SW480 (cell line): Measurements from ENCODE around the gene KIAA0513.
A peak's percentile ranks its signal among the peaks of the same experiment; 100 is the strongest.

Experiments used
- DNase-seq: peaks from one replicate; pipeline ENCODE4 v3.0.0-alpha.2; 2016; ENCODE audit warnings: low spot score

KIAA0513 gene

DNA sequence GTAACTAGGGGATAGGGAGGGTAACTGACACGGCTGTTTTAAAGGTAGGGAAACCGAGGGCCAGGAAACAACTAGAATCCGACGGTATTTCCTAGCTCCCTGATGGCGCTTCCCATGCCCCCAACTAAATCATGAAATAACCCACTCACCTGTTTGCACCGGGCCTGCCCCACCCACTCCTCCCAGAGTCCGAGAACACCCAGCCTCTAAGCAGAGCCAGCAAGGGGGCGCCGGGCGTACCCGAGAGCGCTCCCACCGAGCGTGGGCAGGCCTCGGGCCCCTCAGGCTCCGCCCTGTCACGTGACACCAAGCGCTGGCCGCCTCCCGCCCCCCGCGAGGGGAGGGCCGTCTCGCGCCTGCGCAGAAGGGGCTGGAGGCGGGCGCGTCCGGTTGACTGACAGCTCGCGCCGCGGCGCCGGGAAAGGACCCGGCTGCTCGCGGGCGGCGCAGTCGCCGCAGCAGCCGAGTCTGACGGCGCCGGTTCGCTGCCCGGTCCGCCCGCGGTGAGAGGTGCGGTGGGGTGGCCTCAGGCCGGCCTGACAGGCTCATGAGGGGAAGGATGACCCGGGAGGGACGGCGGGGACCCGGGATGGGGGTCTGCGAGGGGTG, at the start of gene KIAA0513:
Gene KIAA0513, plus strand, starts transcription at position 447 of the 609 bp plus-strand sequence. CDS start 39,277 bp downstream, outside the sequence.
- DNase-seq = peak; percentile 83

DNA sequence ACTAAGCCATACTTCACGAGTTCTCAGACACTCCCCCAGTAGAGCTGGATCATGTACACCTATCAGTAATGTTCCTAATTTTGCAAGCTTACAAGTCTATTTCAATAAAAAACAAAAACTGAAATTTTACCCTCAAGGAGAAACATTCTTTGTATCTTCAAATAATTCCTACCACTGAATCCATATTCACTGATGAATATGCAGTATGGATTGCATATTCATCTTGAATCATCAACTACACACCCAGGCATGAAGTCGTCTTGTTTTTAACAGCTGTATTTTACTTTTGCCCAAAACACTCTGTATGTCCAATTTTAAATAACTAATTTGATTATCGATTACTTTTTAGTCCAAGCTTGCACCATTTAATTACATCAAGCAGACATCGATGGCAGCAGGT, 48.1 kb upstream of the KIAA0513 start:
- no peak for DNase-seq

GRCh38 chr16:84982434-84982833, 45.2 kb upstream of the KIAA0513 start:
- DNase-seq = no peak

DNA sequence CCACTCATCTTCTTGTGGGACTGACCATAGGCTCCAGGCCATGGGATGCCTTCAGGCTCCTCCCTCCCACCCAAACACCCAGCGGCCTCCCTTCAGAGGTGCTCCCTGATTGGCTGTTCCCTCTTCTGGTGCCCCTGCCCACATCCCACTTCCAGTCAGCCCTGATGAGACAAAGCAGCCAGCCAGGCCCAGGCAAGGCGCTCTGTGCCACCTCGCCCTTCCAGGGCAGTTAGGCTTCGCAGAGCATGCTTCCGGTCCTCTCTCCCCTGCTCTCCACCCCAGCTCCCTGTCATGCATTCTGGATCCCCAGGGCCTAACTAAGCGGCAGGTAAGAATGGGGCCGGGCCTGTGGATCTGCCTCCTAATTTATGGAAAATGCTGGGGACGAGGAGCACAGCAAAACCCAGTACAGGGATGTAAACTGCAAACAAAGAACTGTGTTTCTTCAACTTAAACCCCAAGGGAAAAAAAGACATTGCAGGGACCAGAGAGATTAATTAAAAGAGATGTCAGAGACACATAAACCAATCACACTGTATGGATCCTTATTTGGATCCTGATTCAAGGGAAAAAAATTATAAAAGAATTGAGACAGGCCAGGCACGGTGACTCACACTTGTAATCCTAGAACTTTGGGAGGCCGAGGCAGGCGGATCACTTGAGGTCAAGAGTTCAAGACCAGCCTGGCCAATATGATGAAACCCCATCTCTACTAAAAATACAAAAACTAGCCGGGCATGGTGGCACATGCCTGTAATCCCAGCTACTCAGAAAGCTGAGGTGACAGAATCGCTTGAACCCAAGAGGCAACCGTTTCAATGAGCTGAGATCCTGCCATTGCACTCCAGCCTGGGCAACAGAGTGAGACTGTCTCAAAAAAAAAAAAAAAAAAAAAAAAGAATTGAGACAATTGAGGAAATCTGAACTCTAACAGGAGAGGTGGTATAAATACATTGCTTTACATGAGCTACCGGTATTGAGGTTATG, 42.2 kb upstream of the KIAA0513 start:
- no peak for DNase-seq

DNA sequence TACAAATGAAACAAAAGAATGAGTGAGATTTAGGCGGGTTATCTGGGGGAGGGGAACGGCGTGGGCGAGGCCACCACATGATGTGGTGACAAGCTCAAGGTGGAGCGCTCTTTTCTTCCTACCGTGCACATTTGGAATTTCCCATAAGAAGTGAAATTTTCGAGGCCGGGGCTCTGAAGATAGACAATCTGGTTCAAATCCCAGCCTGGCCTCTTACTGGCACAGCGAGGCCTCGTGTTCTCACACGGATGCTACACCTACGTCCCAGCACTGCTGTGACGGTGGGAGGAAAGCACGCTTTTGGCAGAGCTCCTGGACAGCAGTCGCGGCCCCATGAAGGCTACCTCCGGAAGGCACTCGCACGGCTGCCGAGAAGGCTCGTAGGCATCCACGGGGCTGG, 41.5 kb upstream of the KIAA0513 start:
- no peak for DNase-seq

DNA sequence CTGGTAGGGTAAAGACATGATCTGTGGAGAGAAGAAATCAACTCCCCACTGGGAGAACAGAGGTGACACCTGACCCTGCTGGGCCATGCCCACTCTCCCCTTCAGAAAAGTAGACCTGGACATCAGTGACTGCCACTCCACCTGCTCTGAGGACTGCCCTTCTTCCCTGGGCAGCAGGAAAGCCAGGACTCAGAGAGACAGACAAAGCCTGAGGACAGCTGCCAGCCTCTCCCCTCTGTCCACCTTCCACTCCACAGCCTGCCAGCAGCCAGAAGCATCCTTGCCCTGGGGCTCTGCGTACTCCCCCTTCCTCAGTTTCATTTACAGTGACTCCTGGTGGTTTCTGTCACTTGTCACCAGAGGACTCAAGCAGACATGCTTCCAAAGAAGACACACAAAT, 40.7 kb upstream of the KIAA0513 start:
- no peak for DNase-seq

GRCh38 chr16:84988328-84989080, 39.1 kb upstream of the KIAA0513 start:
- no peak for DNase-seq

- no peak for DNase-seq
Measured at GRCh38 chr16:84989749-84990620, 37.6 kb upstream of the KIAA0513 start.

GRCh38 chr16:84990782-84991181, 36.8 kb upstream of the KIAA0513 start:
- DNase-seq = no peak

DNA sequence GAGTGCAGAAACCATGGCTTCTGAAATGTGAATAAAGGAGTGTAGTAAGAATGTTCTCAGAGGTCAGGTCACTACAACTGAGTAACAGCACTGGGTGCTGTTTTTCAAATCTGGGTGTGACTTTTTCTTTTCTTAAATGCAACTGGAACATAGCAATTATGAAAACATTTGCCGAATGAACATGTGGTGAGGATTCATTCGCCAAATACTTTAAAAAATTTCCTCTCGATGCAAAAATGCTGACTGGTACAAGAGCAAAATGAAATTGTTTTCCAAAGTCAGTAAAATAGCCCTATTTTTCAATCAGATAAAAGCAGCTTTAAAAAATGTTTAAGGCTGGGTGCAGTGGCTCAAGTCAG, 34.9 kb upstream of the KIAA0513 start:
- DNase-seq = no peak

DNA sequence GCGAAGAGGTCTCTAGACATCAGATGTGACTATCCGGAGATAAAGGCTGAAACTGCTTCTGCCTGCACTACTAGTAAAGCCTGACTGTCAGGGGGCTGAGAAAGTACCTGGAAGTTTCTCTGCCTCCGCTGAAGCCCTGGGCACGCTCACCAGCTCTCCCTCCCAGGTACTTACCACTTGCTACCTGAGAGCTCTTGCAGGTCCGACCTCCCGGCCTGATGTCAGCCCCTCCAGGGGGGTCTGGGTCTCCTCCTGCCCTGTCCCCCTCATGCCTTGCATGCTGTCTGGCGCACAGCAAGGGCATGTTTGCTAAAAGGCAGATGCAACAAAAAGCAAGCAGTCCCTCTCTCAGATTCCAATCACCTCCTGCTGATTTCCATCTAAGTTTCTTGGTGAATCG, 33.7 kb upstream of the KIAA0513 start:
- DNase-seq = no peak

GRCh38 chr16:84995663-84996062, 31.9 kb upstream of the KIAA0513 start:
- no peak for DNase-seq

- DNase-seq = no peak
Measured at GRCh38 chr16:84996365-84996764, 31.2 kb upstream of the KIAA0513 start.

- DNase-seq = no peak
Measured at GRCh38 chr16:84999200-84999599, 28.4 kb upstream of the KIAA0513 start.

DNA sequence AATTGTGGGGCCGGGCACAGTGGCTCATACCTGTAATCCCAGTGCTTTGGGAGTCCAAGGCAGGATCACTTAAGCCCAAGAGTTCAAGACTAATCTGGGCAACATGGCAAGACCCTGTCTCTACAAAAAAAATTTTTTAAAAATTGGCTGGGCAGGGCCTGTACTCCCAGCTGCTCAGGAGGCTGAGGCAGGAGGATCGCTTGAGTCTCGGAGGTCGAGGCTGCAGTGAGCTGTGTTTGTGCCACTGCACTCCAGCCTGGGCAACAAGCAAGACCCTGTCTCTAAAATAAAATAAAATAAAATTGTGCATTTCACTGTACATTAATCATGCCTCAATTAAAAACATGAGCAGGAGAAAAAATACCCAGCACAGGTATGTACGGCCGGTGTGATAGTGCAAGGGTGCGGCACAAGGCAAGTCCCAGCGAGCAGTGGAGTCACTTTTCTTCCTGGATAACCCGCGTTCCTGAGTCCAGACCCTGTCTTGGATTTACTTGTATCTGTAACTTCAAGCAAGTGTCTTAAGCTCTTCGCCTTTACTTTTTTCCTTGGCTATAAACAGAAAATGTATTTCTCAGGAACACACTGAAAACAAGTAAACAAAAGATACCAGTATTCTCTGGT, 27.6 kb upstream of the KIAA0513 start:
- DNase-seq = no peak

DNA sequence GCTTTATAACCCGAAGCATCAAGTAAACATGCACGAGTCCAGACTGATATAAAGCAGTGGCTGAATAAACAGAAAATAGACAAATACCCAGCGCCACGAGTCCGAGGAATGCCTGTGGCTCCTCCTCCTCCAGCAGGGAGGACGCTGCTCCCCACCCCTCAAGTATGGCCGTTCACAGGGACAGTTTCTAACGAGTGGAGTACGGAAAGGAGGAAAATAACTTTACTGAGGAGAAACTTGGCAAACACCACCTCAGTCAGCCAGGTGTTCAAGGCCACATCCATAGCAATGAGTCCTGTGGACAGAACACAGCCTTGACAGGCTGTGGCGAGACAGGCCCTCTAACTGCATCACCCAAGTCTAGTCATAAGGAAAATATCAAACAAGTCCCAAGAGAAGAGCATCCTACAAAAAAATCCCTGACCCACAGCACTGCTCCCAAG, 25.5 kb upstream of the KIAA0513 start:
- DNase-seq = no peak

DNA sequence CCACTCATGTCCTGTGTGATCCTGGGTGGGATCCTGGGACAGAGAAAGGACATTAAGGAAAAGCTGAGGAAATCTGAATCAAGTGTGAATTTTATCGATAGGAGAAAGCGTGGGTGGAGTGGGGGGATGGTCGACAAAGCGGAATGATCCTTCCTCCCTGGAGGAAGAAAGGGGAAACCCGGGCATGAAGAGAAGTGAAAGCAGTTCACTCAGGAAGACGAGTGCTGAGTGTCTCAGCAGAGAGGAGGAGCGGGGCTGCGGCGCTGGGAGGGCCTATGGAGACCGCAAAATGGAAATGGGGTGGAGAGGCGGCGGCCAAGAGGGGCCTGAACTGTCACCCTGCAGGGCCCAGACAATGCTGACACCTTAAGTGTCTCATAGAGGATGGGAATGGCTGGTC, 25.0 kb upstream of the KIAA0513 start:
- no peak for DNase-seq

- DNase-seq = no peak
Measured at GRCh38 chr16:85003076-85003475, 24.5 kb upstream of the KIAA0513 start.

- DNase-seq = no peak
Measured at GRCh38 chr16:85003725-85004586, 23.6 kb upstream of the KIAA0513 start.

GRCh38 chr16:85004587-85005205, 22.9 kb upstream of the KIAA0513 start:
- no peak for DNase-seq
